SJCRH30 (cell line): Measurements from ENCODE around the gene BROX. TPM values are rescaled to one million over a fixed set of nuclear protein-coding genes. Genes with fewer than 3 reads are reported as not detected.
"Not testable (repeated sequence)": the region's sequence is repeated elsewhere in the genome, so short reads cannot be mapped to it uniquely, and the experiment has no call there.

ENCODE experiments used
- DNase-seq, 2 experiments: peaks; one replicate each; pipeline ENCODE4 v3.0.0-alpha.2; 2015 to 2020
- H3K27ac ChIP-seq: fragments of 250-450 bp; sonication (Bioruptor Pico); 2 replicates; pipeline ENCODE4 v1.5.1; 2020; ENCODE audit warnings: mild to moderate bottlenecking, moderate library complexity
- H3K27me3 ChIP-seq: fragments of 250-450 bp; sonication (Bioruptor Pico); 2 replicates; pipeline ENCODE4 v1.5.1; 2020; ENCODE audit warnings: mild to moderate bottlenecking, moderate library complexity
- H3K36me3 ChIP-seq: fragments of 250-450 bp; sonication (Bioruptor Pico); 2 replicates; pipeline ENCODE4 v1.5.1; 2020; ENCODE audit warnings: mild to moderate bottlenecking, moderate library complexity
- H3K4me1 ChIP-seq: fragments of 250-450 bp; sonication (Bioruptor Pico); 2 replicates; pipeline ENCODE4 v1.5.1; 2020; ENCODE audit warnings: mild to moderate bottlenecking, moderate library complexity
- H3K4me3 ChIP-seq: fragments of 250-450 bp; sonication (Bioruptor Pico); 2 replicates; pipeline ENCODE4 v1.5.1; 2020; ENCODE audit warnings: mild to moderate bottlenecking, moderate library complexity
- H3K9me3 ChIP-seq: fragments of 250-450 bp; sonication (Bioruptor Pico); replicated peaks from 2 replicates; pipeline ENCODE4 v1.5.1; 2020; ENCODE audit warnings: mild to moderate bottlenecking, moderate library complexity
- total RNA-seq: library from RNA; depleted of rRNA; stranded (reverse); fragments of >200 nt; shearing (Covaris generic); gene quantifications from 2 replicates; pipeline ENCODE4 v1.2.3, GENCODE V29; 2014

The BROX gene
- total RNA-seq, 1 experiment from 2014 or later = 68.2 TPM

GRCh38 chr1:222749927-222750326 is 37.6 kb downstream of the BROX start:
- H3K4me3 ChIP-seq = no peak overlapping the region
- H3K27ac ChIP-seq = no peak overlapping the region
- H3K36me3 ChIP-seq = no peaks in the 10 kb centered on the region
- H3K9me3 ChIP-seq = no peaks in the 10 kb centered on the region
- no peaks in the 10 kb centered on the region for H3K27me3 ChIP-seq
- H3K4me1 ChIP-seq = peaks cover 7% of the 10 kb centered on the region
- peak in 1 of 2 experiments; percentile 22 for DNase-seq

GRCh38 chr1:222750651-222751050 is 38.3 kb downstream of the BROX start:
- no peak overlapping the region for H3K4me3 ChIP-seq
- DNase-seq = no peak
- no peak overlapping the region for H3K27ac ChIP-seq
- H3K4me1 ChIP-seq = peaks cover 9% of the 10 kb centered on the region
- H3K27me3 ChIP-seq = no peaks in the 10 kb centered on the region
- no peaks in the 10 kb centered on the region for H3K36me3 ChIP-seq
- no peaks in the 10 kb centered on the region for H3K9me3 ChIP-seq

GRCh38 chr1:222751255-222751654 is 38.9 kb downstream of the BROX start:
- Histone ChIP-seq H3K36me3 (no peaks in the 10 kb centered on the region), H3K27me3 (no peaks in the 10 kb centered on the region), H3K4me1 (peaks cover 9% of the 10 kb centered on the region), H3K4me3 (no peak overlapping the region), H3K27ac (no peak overlapping the region), H3K9me3 (no peaks in the 10 kb centered on the region)
- no peak for DNase-seq

- Histone ChIP-seq H3K27me3 (no peaks in the 10 kb centered on the region), H3K36me3 (no peaks in the 10 kb centered on the region), H3K4me1 (peaks cover 9% of the 10 kb centered on the region), H3K27ac (no peak overlapping the region), H3K4me3 (peak overlapping the region; percentile 26), H3K9me3 (no peaks in the 10 kb centered on the region)
- DNase-seq = peak; percentile 57 to 62
These were observed 42.2 kb downstream of the BROX start for GRCh38 chr1:222754366-222755139.

GRCh38 chr1:222757646-222758268 is 45.4 kb downstream of the BROX start:
- Histone ChIP-seq H3K36me3 (no peaks in the 10 kb centered on the region), H3K4me1 (peaks cover 23% of the 10 kb centered on the region), H3K9me3 (no peaks in the 10 kb centered on the region), H3K4me3 (no peak overlapping the region), H3K27me3 (no peaks in the 10 kb centered on the region), H3K27ac (no peak overlapping the region)
- DNase-seq = peak in 1 of 2 experiments; percentile 40

- Histone ChIP-seq H3K4me3 (no peak overlapping the region), H3K9me3 (no peaks in the 10 kb centered on the region), H3K36me3 (no peaks in the 10 kb centered on the region), H3K27ac (no peak overlapping the region), H3K4me1 (peaks cover 20% of the 10 kb centered on the region), H3K27me3 (no peaks in the 10 kb centered on the region)
- DNase-seq = no peak
These were observed 47.2 kb downstream of the BROX start for GRCh38 chr1:222759451-222760035.

GRCh38 chr1:222761083-222761482 is 48.7 kb downstream of the BROX start:
- Histone ChIP-seq H3K4me3 (no peak overlapping the region), H3K36me3 (no peaks in the 10 kb centered on the region), H3K27ac (no peak overlapping the region), H3K4me1 (peaks cover 14% of the 10 kb centered on the region), H3K9me3 (no peaks in the 10 kb centered on the region), H3K27me3 (no peaks in the 10 kb centered on the region)
- DNase-seq = peak; percentile 50 to 52

- H3K9me3 ChIP-seq, H3K27ac ChIP-seq, DNase-seq, H3K4me3 ChIP-seq, H3K36me3 ChIP-seq, H3K27me3 ChIP-seq: not testable (repeated sequence)
- H3K4me1 ChIP-seq = peaks cover 14% of the 10 kb centered on the region
These were observed 49.8 kb downstream of the BROX start for GRCh38 chr1:222762178-222762577.

- Histone ChIP-seq H3K27ac (no peak overlapping the region), H3K9me3 (peaks cover 7% of the 10 kb centered on the region), H3K36me3 (no peaks in the 10 kb centered on the region), H3K4me1 (no peaks in the 10 kb centered on the region), H3K4me3 (no peak overlapping the region), H3K27me3 (no peaks in the 10 kb centered on the region)
- no peak for DNase-seq
These were observed 54.8 kb downstream of the BROX start for GRCh38 chr1:222767152-222767571.

- Histone ChIP-seq H3K27ac (no peak overlapping the region), H3K4me3 (no peak overlapping the region), H3K27me3 (no peaks in the 10 kb centered on the region), H3K9me3 (peaks cover 7% of the 10 kb centered on the region), H3K4me1 (peaks cover 12% of the 10 kb centered on the region), H3K36me3 (no peaks in the 10 kb centered on the region)
- no peak for DNase-seq
These were observed 56.2 kb downstream of the BROX start for GRCh38 chr1:222768592-222768991.

GRCh38 chr1:222769181-222769580 is 56.8 kb downstream of the BROX start:
- H3K27ac ChIP-seq = no peak overlapping the region
- H3K4me3 ChIP-seq = no peak overlapping the region
- no peaks in the 10 kb centered on the region for H3K36me3 ChIP-seq
- peaks cover 7% of the 10 kb centered on the region for H3K9me3 ChIP-seq
- H3K4me1 ChIP-seq = peaks cover 14% of the 10 kb centered on the region
- no peak for DNase-seq
- H3K27me3 ChIP-seq = no peaks in the 10 kb centered on the region

GRCh38 chr1:222769971-222770620 is 57.7 kb downstream of the BROX start:
- Histone ChIP-seq H3K4me3 (no peak overlapping the region), H3K9me3 (peaks cover 7% of the 10 kb centered on the region), H3K27ac (no peak overlapping the region), H3K27me3 (no peaks in the 10 kb centered on the region), H3K36me3 (no peaks in the 10 kb centered on the region), H3K4me1 (peaks cover 14% of the 10 kb centered on the region)
- no peak for DNase-seq

GRCh38 chr1:222772996-222773379 is 60.6 kb downstream of the BROX start:
- H3K4me3 ChIP-seq = no peak overlapping the region
- H3K4me1 ChIP-seq = peaks cover 14% of the 10 kb centered on the region
- H3K27me3 ChIP-seq = no peaks in the 10 kb centered on the region
- H3K36me3 ChIP-seq = no peaks in the 10 kb centered on the region
- peak; percentile 67 to 82 for DNase-seq
- H3K9me3 ChIP-seq = peaks cover 5% of the 10 kb centered on the region
- peak overlapping the region; percentile 47 for H3K27ac ChIP-seq

GRCh38 chr1:222777463-222777862 is 65.1 kb downstream of the BROX start:
- H3K27ac ChIP-seq = no peak overlapping the region
- no peak overlapping the region for H3K4me3 ChIP-seq
- peaks cover 13% of the 10 kb centered on the region for H3K4me1 ChIP-seq
- no peaks in the 10 kb centered on the region for H3K27me3 ChIP-seq
- DNase-seq = no peak
- no peaks in the 10 kb centered on the region; the same call in 1 of the 2 replicates for H3K9me3 ChIP-seq
- peaks cover 4% of the 10 kb centered on the region; the same call in 1 of the 2 replicates for H3K36me3 ChIP-seq

- H3K4me1 ChIP-seq = peaks cover 8% of the 10 kb centered on the region
- no peak overlapping the region for H3K27ac ChIP-seq
- peaks cover 4% of the 10 kb centered on the region; the same call in 1 of the 2 replicates for H3K36me3 ChIP-seq
- no peak for DNase-seq
- no peak overlapping the region for H3K4me3 ChIP-seq
- H3K27me3 ChIP-seq = no peaks in the 10 kb centered on the region
- H3K9me3 ChIP-seq = no peaks in the 10 kb centered on the region; the same call in 1 of the 2 replicates
These were observed 65.6 kb downstream of the BROX start for GRCh38 chr1:222777977-222778376.
